HepG2 (cell line): Measurements from ENCODE around the gene INO80B. TPM values are rescaled to one million over a fixed set of nuclear protein-coding genes. Genes with fewer than 3 reads are reported as not detected.

Experiments used
- ARNT ChIP-seq: fragments of 450-650 bp; IDR thresholded peaks from 2 replicates; pipeline ENCODE4 v1.6.1; 2017
- DZIP1 ChIP-seq: sonication (generic); formaldehyde crosslinking; IDR thresholded peaks from 2 replicates; pipeline ENCODE4 v1.5.0; 2020; ENCODE audit warnings: mild to moderate bottlenecking, missing genetic modification reagents
- KLF9 ChIP-seq: IDR thresholded peaks from 2 replicates; pipeline ENCODE4 v1.6.1; 2016; ENCODE audit warnings: low read depth
- PAX8 ChIP-seq: sonication (generic); formaldehyde crosslinking; IDR thresholded peaks from 2 replicates; pipeline ENCODE4 v1.8.0; 2022; ENCODE audit warnings: mild to moderate bottlenecking, missing genetic modification reagents, borderline replicate concordance
- PHF20 ChIP-seq: sonication (generic); formaldehyde crosslinking; IDR thresholded peaks from 2 replicates; pipeline ENCODE4 v1.5.0; 2020; ENCODE audit warnings: mild to moderate bottlenecking, missing genetic modification reagents
- PHF21A ChIP-seq: sonication (generic); formaldehyde crosslinking; IDR thresholded peaks from 2 replicates; pipeline ENCODE4 v1.5.0; 2020; ENCODE audit warnings: mild to moderate bottlenecking, missing genetic modification reagents
- RARG ChIP-seq: sonication (generic); formaldehyde crosslinking; IDR thresholded peaks from 2 replicates; pipeline ENCODE4 v1.4.0; 2020; ENCODE audit warnings: low read depth, mild to moderate bottlenecking, missing genetic modification reagents
- TCF7 ChIP-seq: sonication (generic); IDR thresholded peaks from 2 replicates; pipeline ENCODE4 v1.6.1; 2016; ENCODE audit warnings: antibody characterized with exemption, low read depth
- ZNF180 ChIP-seq: sonication (generic); formaldehyde crosslinking; IDR thresholded peaks from 2 replicates; pipeline ENCODE4 v1.4.0; 2020; ENCODE audit warnings: low read depth, missing genetic modification reagents, borderline replicate concordance
- ZNF296 ChIP-seq: sonication (generic); formaldehyde crosslinking; conservative IDR thresholded peaks from 2 replicates; pipeline ENCODE4 v1.5.0; 2020; ENCODE audit warnings: mild to moderate bottlenecking, missing genetic modification reagents
- ZNF318 ChIP-seq: sonication (generic); formaldehyde crosslinking; IDR thresholded peaks from 2 replicates; pipeline ENCODE4 v1.4.0; 2020; ENCODE audit warnings: mild to moderate bottlenecking, missing genetic modification reagents
- ZSCAN22 ChIP-seq: sonication (generic); formaldehyde crosslinking; IDR thresholded peaks from 2 replicates; pipeline ENCODE4 v1.4.0; 2020; ENCODE audit warnings: mild to moderate bottlenecking, missing genetic modification reagents
- polyA plus RNA-seq, 8 experiments: library from polyadenylated mRNA; depleted of rRNA in 3 of 8; stranded (reverse) in 7 of 8; unstranded in 1 of 8; fragments of >200 nt; fragmentation: Illumina TruSeq in 4 of 8; extraction: Trizol in 4 of 8; gene quantifications; 2 replicates each; pipeline versions ENCODE4 v1.2.1 to v1.2.3, GENCODE V29; 2011 to 2016; ENCODE audit warnings: low read depth in 4 of 8, missing spikeins in 1 of 8, mixed read lengths in 1 of 8; ENCODE audit not compliant: insufficient read depth in 1 of 8
- total RNA-seq, 5 experiments: library from RNA; depleted of rRNA; stranded (reverse); fragments of >200 nt; fragmentation: Illumina TruSeq; extraction: Trizol; gene quantifications; 2 replicates each; pipeline ENCODE4 v1.2.3, GENCODE V29; 2016; ENCODE audit warnings: low read depth in 1 of 5
- TF ChIP-seq, protein P1 (sequence below): sonication (generic); formaldehyde crosslinking; conservative IDR thresholded peaks from 2 replicates; pipeline ENCODE4 v1.4.0; 2020; ENCODE audit warnings: missing genetic modification reagents
- TF ChIP-seq, protein P2 (sequence below): sonication (generic); formaldehyde crosslinking; IDR thresholded peaks from 2 replicates; pipeline ENCODE4 v1.8.0; 2022; ENCODE audit warnings: mild to moderate bottlenecking, missing genetic modification reagents, moderate library complexity

Gene INO80B
- total and polyA plus RNA-seq, 2 of the 13 experiments (the other 11 are each of a cell fraction or from before 2014, with no cell fraction given), result 6.2 to 14.5 TPM

DNA sequence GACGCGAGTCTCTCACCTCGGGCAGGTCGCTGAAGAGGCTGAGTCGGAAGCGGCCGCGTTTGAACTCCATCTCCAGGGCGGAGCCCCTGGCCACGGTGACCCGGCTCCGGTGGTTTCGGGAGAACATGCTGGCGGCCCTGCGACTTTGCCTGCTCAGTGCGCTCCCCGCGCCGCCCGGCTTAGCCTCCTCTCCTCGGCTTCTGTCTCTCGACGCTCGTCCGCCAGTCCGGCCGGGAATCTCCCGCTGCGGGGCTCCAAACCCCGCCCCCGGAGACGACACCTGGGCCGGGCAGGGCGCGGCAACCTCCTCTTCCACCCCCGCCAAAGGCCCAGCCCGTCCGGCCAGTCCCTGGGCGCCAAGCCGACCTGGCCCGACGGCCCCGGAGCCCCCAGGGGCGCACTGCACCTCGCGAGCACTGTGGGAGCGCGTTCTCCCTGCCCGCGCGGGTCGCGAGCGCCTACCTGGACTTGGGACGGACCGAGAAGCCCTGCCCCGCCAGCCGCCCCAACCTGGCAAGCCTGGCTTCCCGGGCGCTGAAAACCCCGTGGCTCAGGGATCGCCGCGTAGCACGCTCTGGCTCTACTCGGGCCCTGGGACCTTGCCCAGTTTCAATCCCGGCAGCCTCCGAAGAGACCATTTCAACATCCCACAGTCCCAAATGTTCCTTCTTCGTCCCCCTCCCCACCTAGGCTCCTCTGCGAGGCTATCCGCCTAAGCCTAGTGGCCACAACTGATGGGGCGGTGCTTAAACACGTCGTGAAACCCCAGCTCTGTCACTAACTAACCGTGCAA is 13.0 kb upstream of the INO80B start, which contains the start of gene RTKN (continued):
- TF ChIP-seq, protein P1, sequence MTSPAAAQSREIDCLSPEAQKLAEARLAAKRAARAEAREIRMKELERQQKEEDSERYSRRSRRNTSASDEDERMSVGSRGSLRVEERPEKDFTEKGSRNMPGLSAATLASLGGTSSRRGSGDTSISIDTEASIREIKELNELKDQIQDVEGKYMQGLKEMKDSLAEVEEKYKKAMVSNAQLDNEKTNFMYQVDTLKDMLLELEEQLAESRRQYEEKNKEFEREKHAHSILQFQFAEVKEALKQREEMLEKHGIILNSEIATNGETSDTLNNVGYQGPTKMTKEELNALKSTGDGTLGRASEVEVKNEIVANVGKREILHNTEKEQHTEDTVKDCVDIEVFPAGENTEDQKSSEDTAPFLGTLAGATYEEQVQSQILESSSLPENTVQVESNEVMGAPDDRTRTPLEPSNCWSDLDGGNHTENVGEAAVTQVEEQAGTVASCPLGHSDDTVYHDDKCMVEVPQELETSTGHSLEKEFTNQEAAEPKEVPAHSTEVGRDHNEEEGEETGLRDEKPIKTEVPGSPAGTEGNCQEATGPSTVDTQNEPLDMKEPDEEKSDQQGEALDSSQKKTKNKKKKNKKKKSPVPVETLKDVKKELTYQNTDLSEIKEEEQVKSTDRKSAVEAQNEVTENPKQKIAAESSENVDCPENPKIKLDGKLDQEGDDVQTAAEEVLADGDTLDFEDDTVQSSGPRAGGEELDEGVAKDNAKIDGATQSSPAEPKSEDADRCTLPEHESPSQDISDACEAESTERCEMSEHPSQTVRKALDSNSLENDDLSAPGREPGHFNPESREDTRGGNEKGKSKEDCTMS (CRISPR knock-in tag), result no peak
- no peak for TF ChIP-seq ARNT
- TF ChIP-seq PHF21A (CRISPR knock-in tag), result peak; percentile 83
- TF ChIP-seq PHF20, result peak; percentile 56
- peak; percentile 84 for TF ChIP-seq ZNF296 (CRISPR knock-in tag)
- TF ChIP-seq ZNF318 (CRISPR knock-in tag), result peak; percentile 52; the same call in 1 of the 2 replicates
- TF ChIP-seq, protein P2, sequence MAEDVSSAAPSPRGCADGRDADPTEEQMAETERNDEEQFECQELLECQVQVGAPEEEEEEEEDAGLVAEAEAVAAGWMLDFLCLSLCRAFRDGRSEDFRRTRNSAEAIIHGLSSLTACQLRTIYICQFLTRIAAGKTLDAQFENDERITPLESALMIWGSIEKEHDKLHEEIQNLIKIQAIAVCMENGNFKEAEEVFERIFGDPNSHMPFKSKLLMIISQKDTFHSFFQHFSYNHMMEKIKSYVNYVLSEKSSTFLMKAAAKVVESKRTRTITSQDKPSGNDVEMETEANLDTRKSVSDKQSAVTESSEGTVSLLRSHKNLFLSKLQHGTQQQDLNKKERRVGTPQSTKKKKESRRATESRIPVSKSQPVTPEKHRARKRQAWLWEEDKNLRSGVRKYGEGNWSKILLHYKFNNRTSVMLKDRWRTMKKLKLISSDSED (CRISPR knock-in tag), result peak; percentile 68; the same call in 1 of the 2 replicates
- no peak; the same call in 1 of the 2 replicates for TF ChIP-seq PAX8 (CRISPR knock-in tag)
- no peak for TF ChIP-seq KLF9 (CRISPR knock-in tag)
- no peak for TF ChIP-seq DZIP1 (CRISPR knock-in tag)
- peak; percentile 96 for TF ChIP-seq RARG (CRISPR knock-in tag)
- peak; percentile 76; the same call in 1 of the 2 replicates for TF ChIP-seq ZSCAN22 (CRISPR knock-in tag)
- no peak; the same call in 1 of the 2 replicates for TF ChIP-seq TCF7
- peak; percentile 78; the same call in 1 of the 2 replicates for TF ChIP-seq ZNF180 (CRISPR knock-in tag)
